H1 (cell line): ENCODE measurements around the gene KRTAP5-4. TPM values are rescaled to one million over a fixed set of nuclear protein-coding genes. Genes with fewer than 3 reads are reported as not detected.

Experiments
- PHF8 ChIP-seq: fragments of 200-600 bp; sonication (generic); conservative IDR thresholded peaks from 2 replicates; pipeline ENCODE4 v1.7.1; 2012; ENCODE audit warnings: low read depth, mild to moderate bottlenecking, inconsistent platforms, low read length, moderate library complexity
- POU5F1 ChIP-seq: IDR thresholded peaks from 2 replicates; pipeline ENCODE4 v1.6.1; 2011; ENCODE audit warnings: low read depth, mild to moderate bottlenecking, low read length, moderate library complexity
- SRF ChIP-seq: IDR thresholded peaks from 2 replicates; pipeline ENCODE4 v1.6.1; 2011; ENCODE audit warnings: mild to moderate bottlenecking, low read depth, low read length, moderate library complexity
- polyA plus RNA-seq, 7 experiments: library from polyadenylated mRNA; depleted of rRNA in 3 of 7; stranded (reverse) in 5 of 7; unstranded in 2 of 7; fragments of >200 nt in 5 of 7; fragments of 200-250 nt in 2 of 7; gene quantifications; 1 replicate in 5 of 7; 2 replicates in 1 of 7; 4 replicates in 1 of 7; pipeline versions ENCODE4 v1.2.1 to v1.2.3, GENCODE V29; 2011 to 2013; ENCODE audit warnings: missing spikeins in 2 of 7, mixed read lengths in 2 of 7
- total RNA-seq: library from RNA; stranded (reverse); fragmentation: NEBNext Ultra II Directional; extraction: Animal tissue kit (Norgen Biotek cat#: 25700); gene quantifications from 2 replicates; pipeline ENCODE4 v1.2.1, GENCODE V29; 2021

KRTAP5-4 gene
- total and polyA plus RNA-seq, 2 of the 8 experiments (the other 6 are each of a cell fraction or from before 2014, with no cell fraction given): not detected

- TF ChIP-seq SRF (no peak), PHF8 (no peak), POU5F1 (no peak)
Measured at GRCh38 chr11:1668911-1669473, 47.1 kb upstream of the KRTAP5-4 start (continued).
